Measurements from ENCODE around the gene TNFRSF19.

TNFRSF19 gene

DNA sequence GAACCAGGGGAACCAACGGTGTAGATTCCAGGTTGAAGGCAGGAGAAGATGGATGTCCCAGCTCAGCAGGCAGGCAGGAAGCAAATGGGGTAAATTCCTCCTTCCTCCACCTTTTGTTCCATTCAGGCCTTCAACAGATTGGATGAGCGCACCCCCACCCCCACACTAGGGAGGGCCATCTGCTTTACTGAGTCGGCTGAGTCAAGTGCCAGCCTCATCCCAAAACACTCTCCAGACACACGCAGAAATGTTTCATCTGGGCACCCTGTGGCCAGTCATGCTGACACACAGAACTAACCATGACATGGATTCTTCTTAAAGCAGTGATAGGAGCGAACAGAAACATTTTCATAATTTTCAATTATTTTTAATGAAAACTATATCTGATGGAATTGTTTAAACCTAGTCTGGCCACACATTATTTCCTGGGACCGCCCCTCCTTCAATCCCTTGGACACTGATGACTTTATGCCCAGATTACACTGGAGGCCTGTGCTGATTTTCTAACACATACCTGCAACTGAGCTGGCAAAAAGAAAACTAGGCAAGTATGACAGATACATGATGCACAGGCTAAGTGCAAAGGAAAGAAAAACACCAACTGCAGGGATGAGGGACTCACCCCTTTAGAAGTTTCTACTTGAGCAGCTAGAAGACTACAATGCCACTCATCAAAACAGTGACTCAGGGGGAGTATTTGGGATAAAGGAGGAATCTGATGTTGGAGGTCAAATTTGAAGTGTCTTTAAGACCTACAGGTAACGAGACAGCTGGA lies 154.2 kb downstream of the TNFRSF19 start:
- DNase-seq = no peak
